ENCODE data around the gene PLXNA3.

The PLXNA3 gene

DNA sequence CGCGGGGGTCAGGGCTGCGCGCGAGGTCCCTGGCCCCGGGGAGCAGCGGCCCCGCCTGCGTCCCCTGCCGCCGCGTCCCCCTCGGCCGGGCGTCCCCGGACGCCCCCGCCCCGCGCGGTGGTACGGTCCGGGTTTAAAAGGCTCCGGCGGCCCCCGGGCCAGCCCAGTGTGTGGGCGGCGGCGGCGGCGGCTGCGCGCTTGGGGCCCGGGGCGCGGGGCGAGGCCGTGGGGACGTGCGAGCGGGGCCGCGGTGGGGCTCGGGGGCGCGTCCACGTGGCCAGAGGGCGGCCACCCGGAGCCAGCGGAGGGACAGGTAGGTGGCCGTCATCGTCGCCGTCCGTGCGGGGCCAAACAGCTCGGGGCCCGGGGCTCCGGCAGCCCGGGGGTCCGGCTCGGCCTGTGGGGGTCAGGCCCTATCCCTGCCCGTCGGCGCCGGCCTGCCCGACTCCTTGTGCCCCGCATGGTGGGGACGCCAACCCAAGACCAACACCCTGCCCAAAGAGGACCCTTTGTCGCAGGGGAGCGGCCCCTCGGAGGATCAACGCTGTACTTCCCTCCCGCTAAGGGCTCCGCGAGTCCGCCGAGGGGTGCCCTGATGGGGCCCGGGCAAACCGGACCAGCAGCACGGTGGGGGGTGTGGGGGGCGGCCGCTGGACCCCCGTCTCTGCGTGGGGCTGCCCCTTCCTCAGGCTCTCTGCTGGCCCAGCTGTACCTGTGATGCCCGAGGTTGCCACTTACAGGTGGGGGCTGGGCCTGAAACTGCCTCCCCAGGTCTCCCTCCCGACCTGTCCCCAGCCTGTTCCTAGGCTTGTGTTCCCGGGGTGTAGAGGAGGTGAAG is at the start of gene PLXNA3:
TSS of gene PLXNA3 (plus strand) at position 166 of the 838 bp plus-strand sequence. CDS start 1,903 bp downstream, outside the sequence.
- FAIRE-seq: no peak
- no peak for DNase-seq (ENCODE audit: low spot score)

- no peak for DNase-seq (ENCODE audit: low spot score)
- no peak for FAIRE-seq
Measured at GRCh38 chrX:154408659-154409221, 49.3 kb upstream of the PLXNA3 start.

DNA sequence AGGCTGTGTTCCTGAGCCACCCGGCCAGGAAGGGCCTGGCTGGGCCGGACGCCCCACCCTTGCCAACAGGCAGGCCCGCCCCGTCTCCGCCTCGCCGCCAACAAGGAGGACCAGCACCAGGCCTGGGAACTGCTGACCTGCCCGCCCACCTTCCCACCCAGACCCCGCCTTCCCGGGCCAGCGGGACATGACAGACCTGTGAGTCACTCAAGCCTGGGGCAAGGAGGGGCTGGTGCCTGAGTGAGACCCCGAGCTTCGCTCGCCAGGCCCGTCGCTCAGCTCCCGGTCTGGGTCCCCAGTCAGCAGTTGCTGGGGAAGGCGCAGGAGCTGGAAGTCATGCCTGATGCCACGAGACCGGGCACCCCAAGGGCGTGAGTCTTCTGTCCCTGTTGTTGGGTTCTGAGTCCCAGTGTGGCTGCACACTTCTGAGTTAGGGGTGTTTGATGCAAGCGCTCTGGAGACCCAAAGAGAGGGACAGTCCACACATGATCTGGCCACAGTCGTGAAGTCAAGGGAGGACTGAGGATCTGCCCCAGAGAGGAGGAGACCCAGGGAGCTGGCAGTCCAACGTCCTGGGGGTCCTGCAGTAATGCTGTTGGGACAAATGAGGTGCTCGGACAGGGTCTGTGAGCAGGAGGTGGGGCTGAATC is 48.7 kb upstream of the PLXNA3 start, which contains the start of gene DNASE1L1:
TSS of gene DNASE1L1 (minus strand) at position 33 of the 650 bp plus-strand sequence. CDS start 3,686 bp downstream, outside the sequence.
- DNase-seq (ENCODE audit: low spot score) (peak; percentile 84), FAIRE-seq (peak; percentile 93)

DNA sequence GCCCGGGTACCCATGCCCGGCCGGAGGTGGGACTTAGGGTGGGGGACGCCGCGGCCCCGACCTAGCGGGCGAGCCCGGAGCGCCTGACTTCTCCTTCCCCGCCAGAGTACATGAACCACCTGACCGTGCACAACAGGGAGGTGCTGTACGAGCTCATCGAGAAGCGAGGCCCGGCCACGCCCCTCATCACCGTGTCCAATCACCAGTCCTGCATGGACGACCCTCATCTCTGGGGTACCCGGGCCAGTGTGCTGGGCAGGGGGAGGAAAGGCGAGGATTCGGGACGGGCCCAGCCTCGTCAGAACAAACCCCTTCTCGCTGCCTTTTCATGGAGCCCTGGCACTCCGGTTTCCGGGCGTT is 46.1 kb upstream of the PLXNA3 start:
- FAIRE-seq (no peak), DNase-seq (ENCODE audit: low spot score) (peak; percentile 25)

GRCh38 chrX:154412468-154412867 is 45.6 kb upstream of the PLXNA3 start:
- no peak for FAIRE-seq
- no peak for DNase-seq (ENCODE audit: low spot score)

GRCh38 chrX:154413142-154413541 is 44.9 kb upstream of the PLXNA3 start:
- FAIRE-seq: no peak
- DNase-seq (ENCODE audit: low spot score): no peak

GRCh38 chrX:154417157-154417556 is 40.9 kb upstream of the PLXNA3 start:
- peak; percentile 55 for FAIRE-seq
- DNase-seq (ENCODE audit: low spot score): peak; percentile 23

DNA sequence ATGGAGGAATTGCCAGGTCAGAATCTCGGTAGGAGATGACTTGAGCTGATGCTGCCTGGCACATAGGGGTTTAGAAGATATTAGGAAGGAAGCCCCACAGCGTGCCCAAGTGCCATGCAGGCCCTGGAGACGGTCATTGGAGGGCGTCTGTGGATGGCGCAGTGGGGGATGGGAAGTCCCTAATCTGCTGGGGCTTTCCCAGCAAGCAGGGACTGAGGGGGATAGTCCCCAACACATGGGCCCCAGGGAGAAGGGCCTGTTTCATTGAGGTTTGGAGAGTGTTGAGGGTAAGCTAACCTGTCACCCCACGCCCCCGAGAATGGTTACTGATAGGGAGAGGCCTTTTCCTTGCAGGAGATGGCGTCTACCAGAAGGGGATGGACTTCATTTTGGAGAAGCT is 38.9 kb upstream of the PLXNA3 start:
- no peak for DNase-seq (ENCODE audit: low spot score)
- FAIRE-seq: no peak

GRCh38 chrX:154419688-154420401 is 38.2 kb upstream of the PLXNA3 start:
- DNase-seq (ENCODE audit: low spot score) (no peak), FAIRE-seq (no peak)

DNA sequence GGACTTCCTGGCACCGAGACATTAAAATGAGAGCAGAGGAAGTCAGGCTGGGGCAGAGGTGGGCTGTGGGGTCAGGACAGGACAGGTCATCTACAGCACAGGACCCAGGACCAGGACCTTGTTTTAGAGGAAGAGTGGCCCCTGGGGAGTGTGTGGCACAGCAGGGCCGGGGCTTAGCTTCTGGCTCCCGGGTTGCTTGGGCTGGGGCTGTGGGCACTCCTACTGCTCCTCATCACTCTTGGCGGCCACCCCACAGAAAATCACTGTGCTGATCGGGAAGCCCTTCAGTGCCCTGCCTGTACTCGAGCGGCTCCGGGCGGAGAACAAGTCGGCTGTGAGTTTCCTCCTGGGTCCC is 37.7 kb upstream of the PLXNA3 start:
- FAIRE-seq (no peak), DNase-seq (ENCODE audit: low spot score) (no peak)

GRCh38 chrX:154426916-154427770 is 30.9 kb upstream of the PLXNA3 start:
- FAIRE-seq: no peak

GRCh38 chrX:154428176-154429171 is 29.6 kb upstream of the PLXNA3 start, which contains the start of gene ATP6AP1:
Gene ATP6AP1 (plus strand): TSS chrX:154428677. CDS start chrX:154428693, 16 bp downstream.
- DNase-seq (ENCODE audit: low spot score): peak; percentile 86
- FAIRE-seq: peak; percentile 84

More at GRCh38 chrX:154426916-154427770, 30.9 kb upstream of the PLXNA3 start:
- no peak for DNase-seq (ENCODE audit: low spot score)

GRCh38 chrX:154429711-154430110 is 28.4 kb upstream of the PLXNA3 start:
- FAIRE-seq (no peak), DNase-seq (ENCODE audit: low spot score) (no peak)

DNA sequence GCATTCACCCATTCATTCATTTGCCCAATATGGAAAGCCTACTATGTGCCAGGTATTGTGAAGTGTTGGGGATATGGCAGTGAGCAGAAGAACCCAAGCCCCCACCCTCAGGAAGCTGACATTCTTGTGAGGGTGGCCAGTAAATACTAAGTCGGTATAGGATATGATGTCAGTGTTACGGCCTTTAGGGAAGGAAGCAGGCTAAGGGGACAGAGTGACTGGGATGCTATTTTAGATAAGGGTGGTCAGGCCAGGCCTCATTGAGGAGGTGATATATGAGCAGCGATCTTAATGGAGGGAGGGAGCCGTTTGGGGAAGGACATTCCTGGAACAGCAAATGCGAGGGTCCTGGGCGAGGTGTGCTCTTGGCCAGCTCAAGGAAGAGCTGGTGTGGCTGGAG is 27.6 kb upstream of the PLXNA3 start:
- no peak for DNase-seq (ENCODE audit: low spot score)
- FAIRE-seq: no peak

GRCh38 chrX:154430916-154431315 is 27.2 kb upstream of the PLXNA3 start:
- FAIRE-seq: no peak
- no peak for DNase-seq (ENCODE audit: low spot score)

DNA sequence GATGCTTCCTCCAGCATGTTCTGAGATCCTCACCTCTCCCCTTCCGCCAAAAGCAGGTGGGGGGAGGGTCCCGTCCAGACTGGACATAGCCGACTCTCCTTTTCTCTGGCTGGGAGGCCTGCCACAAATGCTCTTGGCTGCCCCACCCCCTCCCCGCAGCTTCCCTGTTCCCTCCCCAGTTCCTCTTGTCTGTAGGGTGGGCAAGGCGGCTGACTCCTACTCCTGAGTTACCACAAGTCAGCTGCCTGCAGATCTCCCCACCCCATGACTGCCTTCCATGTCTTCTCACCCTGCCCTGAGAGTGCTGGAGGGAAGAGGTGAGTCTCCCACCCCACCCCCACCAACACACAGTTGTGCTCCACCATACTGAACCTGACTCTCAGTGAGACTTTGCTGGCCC is 26.7 kb upstream of the PLXNA3 start:
- DNase-seq (ENCODE audit: low spot score) (no peak), FAIRE-seq (no peak)

GRCh38 chrX:154432210-154432609 is 25.9 kb upstream of the PLXNA3 start:
- no peak for FAIRE-seq
- DNase-seq (ENCODE audit: low spot score): no peak

- no peak for DNase-seq (ENCODE audit: low spot score)
- no peak for FAIRE-seq
Measured at GRCh38 chrX:154433605-154434004, 24.5 kb upstream of the PLXNA3 start.

DNA sequence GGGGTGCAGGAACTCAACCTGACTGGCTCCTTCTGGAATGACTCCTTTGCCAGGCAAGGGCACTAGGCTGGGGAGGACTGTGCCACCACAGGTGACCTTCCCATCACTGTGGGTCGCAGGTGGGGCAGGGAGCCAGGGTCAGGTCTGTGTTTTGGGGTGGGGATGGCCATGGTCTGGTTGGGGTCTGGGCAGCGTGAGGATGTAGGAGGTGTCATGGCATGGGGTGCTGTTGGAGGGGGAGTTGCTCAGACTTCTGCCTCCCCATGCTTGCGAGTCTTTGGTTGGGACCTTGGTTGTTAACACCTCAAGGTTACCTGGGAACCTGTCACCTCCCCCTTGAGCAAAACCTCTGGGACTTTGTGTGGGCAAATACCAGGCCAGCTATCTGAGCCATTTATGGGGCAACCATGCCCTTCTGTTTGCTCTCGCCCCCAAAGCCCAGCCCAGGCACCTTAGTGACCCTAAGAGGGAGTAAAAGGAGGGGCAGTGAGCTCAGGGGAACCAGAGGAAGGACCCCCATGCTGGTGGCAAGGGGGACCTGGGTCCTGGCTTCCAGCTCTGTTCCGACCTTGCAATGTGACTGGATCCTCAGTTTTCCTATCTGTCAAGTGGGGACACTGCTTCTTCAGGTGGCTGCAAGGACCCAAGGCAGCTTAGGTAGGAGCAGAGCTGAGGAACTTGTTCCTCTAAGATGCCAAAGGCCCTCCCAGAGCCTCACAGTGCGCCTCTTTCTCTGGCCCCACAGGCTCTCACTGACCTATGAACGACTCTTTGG is 23.5 kb upstream of the PLXNA3 start:
- no peak for FAIRE-seq
- no peak for DNase-seq (ENCODE audit: low spot score)
